Mesenchymal stem cell (in vitro differentiated cells and primary cell): ENCODE measurements around the gene CTNNA3.

ENCODE experiments used
- DNase-seq: peaks from one replicate; pipeline ENCODE4 v3.0.0-alpha.2; 2013
- H2AFZ ChIP-seq: one replicate; pipeline ENCODE4 v1.6.1; 2013; ENCODE audit warnings: low read depth, mild to moderate bottlenecking, control low read depth, inconsistent platforms, low read length, moderate library complexity
- H2AK5ac ChIP-seq: 2 replicates; pipeline ENCODE4 v1.6.1; 2013; ENCODE audit warnings: low read length, moderate library complexity, mild to moderate bottlenecking, inconsistent platforms; ENCODE audit not compliant: severe bottlenecking
- H2BK120ac ChIP-seq: one replicate; pipeline ENCODE4 v1.6.1; 2013; ENCODE audit warnings: low read depth, mild to moderate bottlenecking, inconsistent platforms, low read length, moderate library complexity
- H2BK12ac ChIP-seq, 2 experiments: one replicate each; pipeline ENCODE4 v1.6.1; 2013; ENCODE audit warnings: inconsistent platforms in 2 of 2, low read length in 2 of 2, mild to moderate bottlenecking in 2 of 2, moderate library complexity in 2 of 2, control low read depth in 1 of 2
- H2BK15ac ChIP-seq: one replicate; pipeline ENCODE4 v1.6.1; 2013; ENCODE audit warnings: mild to moderate bottlenecking, low read depth, inconsistent platforms; ENCODE audit not compliant: poor library complexity, severe bottlenecking
- H2BK5ac ChIP-seq: 2 replicates; pipeline ENCODE4 v1.6.1; 2013; ENCODE audit warnings: low read depth, mild to moderate bottlenecking, low read length, control low read depth, inconsistent platforms; ENCODE audit not compliant: poor library complexity, severe bottlenecking
- H3K14ac ChIP-seq, 2 experiments: one replicate each; pipeline ENCODE4 v1.6.1; 2013; ENCODE audit warnings: inconsistent platforms in 2 of 2, low read length in 2 of 2, control low read depth in 1 of 2, mild to moderate bottlenecking in 1 of 2, moderate library complexity in 1 of 2
- H3K18ac ChIP-seq, 2 experiments: one replicate each; pipeline ENCODE4 v1.6.1; 2013; ENCODE audit warnings: inconsistent platforms in 2 of 2, low read length in 2 of 2, control low read depth in 1 of 2, low read depth in 1 of 2, mild to moderate bottlenecking in 1 of 2
- H3K23ac ChIP-seq, 2 experiments: one replicate each; pipeline ENCODE4 v1.6.1; 2013; ENCODE audit warnings: inconsistent platforms in 2 of 2, low read length in 2 of 2, mild to moderate bottlenecking in 2 of 2, moderate library complexity in 2 of 2, control low read depth in 1 of 2
- H3K27ac ChIP-seq: 2 replicates; pipeline ENCODE4 v1.5.1; 2013; ENCODE audit warnings: mild to moderate bottlenecking, moderate library complexity, low read length, control low read depth, inconsistent platforms; ENCODE audit not compliant: poor library complexity, severe bottlenecking
- H3K27me3 ChIP-seq, 2 experiments: 2 replicates each; pipeline versions ENCODE4 v1.6.1 to v1.7.0; 2013; ENCODE audit warnings: low read length in 2 of 2, mild to moderate bottlenecking in 2 of 2, moderate library complexity in 2 of 2, control low read depth in 1 of 2, inconsistent platforms in 1 of 2; ENCODE audit not compliant: control insufficient read depth in 1 of 2, insufficient read depth in 1 of 2
- H3K36me3 ChIP-seq, 2 experiments: 2 replicates each; pipeline versions ENCODE4 v1.6.1 to v1.7.0; 2013; ENCODE audit warnings: low read length in 2 of 2, control low read depth in 1 of 2, inconsistent platforms in 1 of 2, low read depth in 1 of 2, mild to moderate bottlenecking in 1 of 2; ENCODE audit not compliant: insufficient read depth in 2 of 2, control insufficient read depth in 1 of 2
- H3K4ac ChIP-seq, 2 experiments: one replicate each; pipeline ENCODE4 v1.6.1; 2013; ENCODE audit warnings: inconsistent platforms in 2 of 2, low read length in 2 of 2, mild to moderate bottlenecking in 2 of 2, moderate library complexity in 2 of 2, control low read depth in 1 of 2, low read depth in 1 of 2
- H3K4me1 ChIP-seq: 2 replicates; pipeline ENCODE4 v1.6.1; 2013; ENCODE audit warnings: low read depth, low read length, control low read depth; ENCODE audit not compliant: control insufficient read depth, insufficient read depth
- H3K4me2 ChIP-seq: 2 replicates; pipeline ENCODE4 v1.6.1; 2013; ENCODE audit warnings: low read length, mild to moderate bottlenecking, inconsistent platforms; ENCODE audit not compliant: poor library complexity, severe bottlenecking
- H3K4me3 ChIP-seq, 2 experiments: 2 replicates each; pipeline versions ENCODE4 v1.5.1 to v1.7.0; 2013; ENCODE audit warnings: low read length in 2 of 2, mild to moderate bottlenecking in 2 of 2, control low read depth in 1 of 2, low read depth in 1 of 2; ENCODE audit not compliant: insufficient read depth in 1 of 2
- H3K79me1 ChIP-seq: replicated peaks from 2 replicates; pipeline ENCODE4 v1.6.1; 2013; ENCODE audit warnings: mild to moderate bottlenecking, control low read depth, low read length, inconsistent platforms; ENCODE audit not compliant: poor library complexity, severe bottlenecking
- H3K9ac ChIP-seq: 2 replicates; pipeline ENCODE4 v1.7.0; 2013; ENCODE audit warnings: mild to moderate bottlenecking, low read length, moderate library complexity
- H3K9me3 ChIP-seq: 2 replicates; pipeline ENCODE4 v1.7.0; 2013; ENCODE audit warnings: mild to moderate bottlenecking, low read length; ENCODE audit not compliant: control insufficient read depth
- H4K8ac ChIP-seq: one replicate; pipeline ENCODE4 v1.6.1; 2013; ENCODE audit warnings: inconsistent platforms, mild to moderate bottlenecking, low read length, moderate library complexity
- H4K91ac ChIP-seq: one replicate; pipeline ENCODE4 v1.6.1; 2013; ENCODE audit warnings: mild to moderate bottlenecking, low read length, inconsistent platforms
- WGBS: methylation state at CpG from one replicate; pipeline ENCODE4 v1.1.7; 2013; ENCODE audit warnings: mixed read lengths; 5-methylcytosine and 5-hydroxymethylcytosine counted together

Gene CTNNA3

DNA sequence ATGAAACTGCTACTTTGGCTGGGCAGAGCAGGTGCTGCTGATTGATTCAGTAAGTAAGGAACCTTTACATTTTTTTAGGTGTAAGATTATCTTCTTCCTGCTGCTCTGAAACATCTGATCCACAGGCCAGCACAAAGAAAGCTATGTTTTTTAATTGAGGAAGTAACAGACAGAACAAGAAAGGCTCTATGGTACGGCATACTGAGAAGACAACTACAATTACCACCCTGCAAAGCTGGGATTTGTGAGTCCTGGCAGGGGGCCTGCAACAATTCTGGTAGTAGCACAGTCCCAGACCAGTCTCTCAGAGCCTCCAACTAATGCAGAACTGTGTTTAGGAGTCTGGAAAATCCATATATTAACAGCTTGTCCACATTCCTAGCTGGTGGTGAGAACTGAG lies 873.2 kb downstream of the CTNNA3 start:
- H3K9me3 ChIP-seq, result no peaks in the 10 kb centered on the region

DNA sequence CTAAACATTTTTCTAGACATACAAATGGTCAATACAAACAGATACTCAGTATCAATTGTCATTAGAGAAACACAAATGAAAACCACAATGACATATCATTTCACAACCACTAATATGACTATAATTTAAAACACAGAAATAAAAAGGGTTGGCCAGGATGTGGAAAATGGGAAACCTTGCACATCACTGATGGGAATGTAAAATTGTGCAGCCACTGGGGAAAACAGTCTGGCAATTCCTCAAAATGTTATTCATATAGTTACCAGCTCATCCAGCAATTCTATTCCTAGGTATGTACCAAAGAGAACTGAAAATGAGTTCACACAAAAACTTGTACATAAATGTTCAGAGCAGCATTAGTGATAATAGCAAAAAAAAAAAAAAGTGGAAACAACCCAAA lies 876.3 kb downstream of the CTNNA3 start:
- no peaks in the 10 kb centered on the region for H3K4me1 ChIP-seq
- H3K4me3 ChIP-seq, result no peak overlapping the region
- no peak overlapping the region for H2BK12ac ChIP-seq
- H2BK5ac ChIP-seq, result no peak overlapping the region
- H4K8ac ChIP-seq, result no peak overlapping the region
- H2AK5ac ChIP-seq, result no peak overlapping the region
- H3K23ac ChIP-seq, result no peak overlapping the region
- no peak for DNase-seq
- H3K9me3 ChIP-seq, result no peaks in the 10 kb centered on the region
- no peak overlapping the region for H3K14ac ChIP-seq
- no peak overlapping the region for H2AFZ ChIP-seq
- no peak overlapping the region for H3K18ac ChIP-seq
- no peak overlapping the region for H2BK15ac ChIP-seq
- H3K27me3 ChIP-seq, result no peaks in the 10 kb centered on the region
- no peak overlapping the region for H3K27ac ChIP-seq
- H3K4ac ChIP-seq, result no peak overlapping the region
- H2BK120ac ChIP-seq, result no peak overlapping the region
- no peaks in the 10 kb centered on the region for H3K36me3 ChIP-seq
- H3K9ac ChIP-seq, result no peak overlapping the region
- no peak overlapping the region for H3K4me2 ChIP-seq
- H3K79me1 ChIP-seq, result no peaks in the 10 kb centered on the region
- no peak overlapping the region for H4K91ac ChIP-seq

More for the DNA sequence above, 873.2 kb downstream of the CTNNA3 start:
- H4K91ac ChIP-seq, result no peak overlapping the region
- H3K27me3 ChIP-seq, result no peaks in the 10 kb centered on the region
- H3K4me3 ChIP-seq, result no peak overlapping the region
- H3K4ac ChIP-seq, result no peak overlapping the region
- H2BK5ac ChIP-seq, result no peak overlapping the region
- WGBS, result 56% methylated on average over 1 of the region's 1 CpG
- H2BK15ac ChIP-seq, result no peak overlapping the region
- H3K9ac ChIP-seq, result no peak overlapping the region
- H3K18ac ChIP-seq, result no peak overlapping the region
- H3K36me3 ChIP-seq, result no peaks in the 10 kb centered on the region
- no peak overlapping the region for H3K23ac ChIP-seq
- H2BK120ac ChIP-seq, result no peak overlapping the region
- H4K8ac ChIP-seq, result no peak overlapping the region
- no peak overlapping the region for H3K27ac ChIP-seq
- H3K14ac ChIP-seq, result no peak overlapping the region
- H2BK12ac ChIP-seq, result no peak overlapping the region
- DNase-seq, result no peak
- no peak overlapping the region for H2AFZ ChIP-seq
- no peaks in the 10 kb centered on the region for H3K4me1 ChIP-seq
- H3K79me1 ChIP-seq, result no peaks in the 10 kb centered on the region
- no peak overlapping the region for H3K4me2 ChIP-seq
- H2AK5ac ChIP-seq, result no peak overlapping the region

DNA sequence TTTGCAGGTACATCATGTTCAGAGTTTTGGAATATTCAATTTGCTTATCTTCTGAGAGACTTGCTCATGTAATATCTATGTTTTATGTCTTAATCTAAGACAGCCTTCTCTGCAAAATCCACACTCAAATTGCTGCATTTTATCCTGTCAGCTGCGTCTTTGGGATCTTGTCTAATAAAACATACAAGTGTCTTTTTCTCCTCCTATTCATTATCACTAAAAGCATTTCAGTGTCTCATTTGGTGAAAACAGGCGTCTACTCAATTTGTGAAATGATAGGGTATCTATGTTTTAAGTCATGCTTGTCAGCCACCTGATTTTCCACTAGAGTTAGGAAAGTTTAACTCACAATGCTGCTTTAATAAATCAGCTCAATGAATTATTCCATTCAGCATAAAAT lies 882.9 kb downstream of the CTNNA3 start:
- Histone ChIP-seq H3K18ac (no peak overlapping the region), H2AFZ (no peak overlapping the region), H3K4me3 (no peak overlapping the region), H3K23ac (no peak overlapping the region), H3K9ac (no peak overlapping the region), H2BK5ac (no peak overlapping the region), H4K8ac (no peak overlapping the region), H3K36me3 (no peaks in the 10 kb centered on the region), H3K27ac (no peak overlapping the region), H3K9me3 (no peaks in the 10 kb centered on the region), H2BK12ac (no peak overlapping the region), H2BK120ac (no peak overlapping the region), H4K91ac (no peak overlapping the region), H3K4me1 (no peaks in the 10 kb centered on the region), H3K4ac (no peak overlapping the region), H2AK5ac (no peak overlapping the region), H2BK15ac (no peak overlapping the region), H3K4me2 (no peak overlapping the region), H3K79me1 (no peaks in the 10 kb centered on the region), H3K14ac (no peak overlapping the region), H3K27me3 (no peaks in the 10 kb centered on the region)
- 100% methylated on average over 1 of the region's 2 CpGs for WGBS
- DNase-seq, result no peak

DNA sequence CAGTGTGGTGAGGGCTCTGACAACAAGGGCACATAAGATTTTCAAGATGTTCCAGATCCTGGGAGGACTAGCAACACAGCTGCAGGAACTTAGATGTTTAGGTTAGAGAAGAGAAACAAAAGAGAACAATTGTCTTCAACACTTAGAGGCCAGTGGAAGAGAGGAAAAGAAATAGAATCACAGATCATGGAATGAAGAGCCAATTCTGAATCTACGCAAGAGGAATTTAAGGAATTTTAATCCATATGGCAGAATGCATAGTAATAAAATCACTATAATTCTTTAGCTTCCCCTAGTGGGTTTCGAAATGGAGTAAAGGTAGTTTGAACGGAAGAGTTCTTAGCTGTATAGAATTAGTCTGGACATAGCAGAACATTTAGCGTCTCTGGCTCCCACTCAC lies 884.8 kb downstream of the CTNNA3 start:
- Histone ChIP-seq H2BK5ac (no peak overlapping the region), H3K4ac (no peak overlapping the region), H3K14ac (no peak overlapping the region), H3K4me1 (no peaks in the 10 kb centered on the region), H4K8ac (no peak overlapping the region), H2BK12ac (no peak overlapping the region), H4K91ac (no peak overlapping the region), H3K23ac (no peak overlapping the region), H3K27ac (no peak overlapping the region), H2AK5ac (no peak overlapping the region), H3K4me2 (no peak overlapping the region), H2BK120ac (no peak overlapping the region), H3K79me1 (no peaks in the 10 kb centered on the region), H2AFZ (no peak overlapping the region), H3K9ac (no peak overlapping the region), H2BK15ac (no peak overlapping the region), H3K27me3 (no peaks in the 10 kb centered on the region), H3K36me3 (no peaks in the 10 kb centered on the region), H3K4me3 (no peak overlapping the region), H3K18ac (no peak overlapping the region), H3K9me3 (no peaks in the 10 kb centered on the region)
- WGBS, result 100% methylated on average over 2 of the region's 4 CpGs
- no peak for DNase-seq
